OCI-M2 (cell line): ENCODE measurements around the gene EVX2.
A peak's percentile ranks its signal among the peaks of the same experiment; 100 is the strongest.

Experiments
- DNase-seq: peaks from one replicate; lab custom pipeline; 2025; ENCODE audit not compliant: unreplicated experiment; lab: John Stamatoyannopoulos, UW

Gene EVX2

DNA sequence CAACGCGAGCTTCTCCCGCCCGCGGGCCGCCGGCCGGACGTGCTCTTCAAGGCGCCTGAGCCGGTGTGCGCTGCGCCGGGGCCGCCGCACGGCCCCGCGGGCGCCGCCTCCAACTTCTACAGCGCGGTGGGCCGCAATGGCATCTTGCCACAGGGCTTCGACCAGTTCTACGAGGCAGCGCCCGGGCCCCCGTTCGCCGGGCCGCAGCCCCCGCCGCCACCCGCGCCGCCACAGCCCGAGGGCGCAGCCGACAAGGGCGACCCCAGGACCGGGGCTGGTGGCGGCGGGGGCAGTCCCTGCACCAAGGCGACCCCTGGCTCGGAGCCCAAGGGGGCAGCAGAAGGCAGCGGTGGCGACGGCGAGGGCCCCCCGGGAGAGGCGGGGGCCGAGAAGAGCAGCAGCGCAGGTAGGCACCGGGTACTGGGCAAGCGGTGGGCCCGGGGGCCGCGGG lies 24.0 kb upstream of the EVX2 start:
- DNase-seq: no peak

DNA sequence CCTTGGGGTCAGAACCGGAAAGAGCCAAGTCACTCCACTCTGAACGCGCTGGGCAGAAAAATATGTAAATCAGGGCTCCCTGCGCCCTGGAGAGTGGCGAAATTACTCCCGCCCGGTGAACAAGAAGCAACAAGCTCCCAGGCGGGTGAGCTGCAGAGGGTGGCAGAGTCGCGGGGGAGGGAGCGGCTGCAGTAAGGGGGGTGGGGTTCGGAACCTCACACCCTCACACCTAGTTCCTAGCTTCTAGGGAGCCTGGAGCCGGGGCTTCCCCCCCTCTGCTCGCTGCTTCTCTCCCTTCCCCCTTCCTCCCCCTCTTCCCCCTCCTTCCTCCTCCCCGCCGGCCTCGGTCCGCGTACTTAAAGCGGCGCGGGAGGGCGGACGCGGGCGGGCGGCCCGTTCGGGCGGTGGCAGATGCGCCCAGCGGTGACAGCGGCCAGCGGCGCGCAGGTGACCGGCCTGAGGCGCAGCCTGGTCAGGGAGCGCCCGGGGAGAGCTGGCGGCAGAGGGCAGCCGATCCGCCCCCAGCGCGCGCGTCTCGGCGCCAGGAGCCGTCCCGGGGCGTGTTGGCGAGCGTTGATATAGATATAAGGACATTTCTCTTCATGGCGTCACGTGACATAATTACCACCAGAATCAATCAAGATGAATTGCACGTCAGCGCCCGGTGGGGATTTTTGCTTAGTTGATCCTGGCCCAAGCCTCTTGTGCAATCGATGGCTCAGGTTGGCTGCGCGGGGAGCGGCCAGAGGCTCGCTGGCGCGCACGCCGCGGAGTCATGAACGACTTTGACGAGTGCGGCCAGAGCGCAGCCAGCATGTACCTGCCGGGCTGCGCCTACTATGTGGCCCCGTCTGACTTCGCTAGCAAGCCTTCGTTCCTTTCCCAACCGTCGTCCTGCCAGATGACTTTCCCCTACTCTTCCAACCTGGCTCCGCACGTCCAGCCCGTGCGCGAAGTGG lies 23.1 kb upstream of the EVX2 start, which contains the start of gene HOXD11:
Gene HOXD11, plus strand, starts transcription at position 700 of the 959 bp plus-strand sequence. Its CDS starts 76 bp downstream, at position 776.
- no peak for DNase-seq

DNA sequence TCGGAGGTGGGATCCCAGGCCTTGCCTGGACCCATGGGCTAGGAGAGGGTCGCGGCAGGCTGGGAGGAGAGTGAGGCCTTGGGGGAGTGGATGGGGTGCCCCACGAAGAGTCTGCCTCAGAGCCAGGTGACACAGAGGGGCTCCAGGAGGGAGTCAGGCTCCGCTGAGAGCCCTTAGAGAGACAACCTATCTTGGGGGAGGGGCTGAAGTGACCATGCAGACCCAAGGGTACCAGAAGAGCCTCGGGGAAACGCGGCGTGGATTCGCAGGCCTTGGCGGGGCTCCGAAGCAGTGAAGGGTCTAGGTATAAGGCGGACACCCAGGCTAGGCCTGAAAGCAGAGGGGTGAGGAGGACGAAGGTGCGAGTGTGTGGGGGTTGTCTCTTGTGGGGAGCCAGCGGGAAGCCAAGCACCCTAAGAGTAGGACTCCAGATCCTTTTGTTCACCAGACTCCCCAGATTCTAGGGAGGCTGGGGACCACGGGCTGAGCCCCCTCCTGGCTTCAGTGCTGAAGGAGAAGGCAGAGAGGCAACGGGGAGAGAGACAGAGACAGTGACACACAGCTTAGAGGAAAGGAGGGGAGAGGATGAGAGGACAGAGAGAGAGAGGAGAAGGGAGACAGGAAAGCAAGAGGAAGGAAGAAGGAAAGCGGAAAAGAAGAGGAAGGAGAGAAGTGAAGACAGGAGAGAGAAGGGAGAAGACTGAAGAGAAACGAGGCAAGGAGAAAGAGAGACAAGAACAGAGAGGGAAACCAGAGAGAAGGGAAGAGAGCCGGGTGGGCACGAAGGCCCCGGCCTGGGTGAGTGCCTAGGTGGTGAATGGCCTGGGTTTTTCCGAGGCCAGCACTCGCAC lies 22.2 kb upstream of the EVX2 start:
- DNase-seq: no peak

DNA sequence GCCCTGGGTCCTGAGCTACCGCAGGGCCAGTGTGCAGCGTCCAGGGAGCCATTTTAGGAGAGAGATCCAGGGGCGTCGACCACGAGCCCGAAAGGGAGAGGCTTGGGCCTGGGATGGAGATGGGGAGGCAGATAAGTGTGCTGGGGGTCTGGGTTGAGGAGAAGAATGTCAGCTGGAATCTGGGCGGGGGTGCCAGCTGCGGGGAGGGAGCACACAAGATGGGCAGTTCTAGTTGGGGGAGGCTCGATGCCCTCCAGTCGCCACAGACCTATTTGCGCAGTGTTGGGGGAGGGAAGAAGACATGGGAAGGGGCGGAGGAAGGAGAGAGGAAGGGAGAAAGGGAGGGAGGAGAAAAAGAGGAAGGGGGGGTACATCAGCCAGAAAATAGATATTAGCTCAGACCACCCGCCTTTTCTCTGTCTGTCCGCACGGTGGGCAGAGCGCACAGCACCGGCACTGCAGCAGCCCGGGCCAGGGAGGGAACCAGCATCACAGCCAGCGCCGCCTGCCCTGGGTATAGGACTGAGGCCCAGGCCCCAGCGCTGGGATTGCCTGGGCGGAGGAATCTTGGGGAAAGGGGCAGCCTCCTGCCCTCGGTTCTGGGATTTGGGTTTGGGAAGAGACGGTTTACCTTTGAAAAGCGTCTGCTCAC lies 21.4 kb upstream of the EVX2 start:
- no peak for DNase-seq

- no peak for DNase-seq
Measured at GRCh38 chr2:176104316-176105077, 20.7 kb upstream of the EVX2 start.

GRCh38 chr2:176103742-176104315 lies 20.1 kb upstream of the EVX2 start:
- no peak for DNase-seq

- DNase-seq: no peak
Measured at GRCh38 chr2:176103194-176103593, 19.4 kb upstream of the EVX2 start.

GRCh38 chr2:176102309-176102866 lies 18.6 kb upstream of the EVX2 start:
- DNase-seq: no peak

DNA sequence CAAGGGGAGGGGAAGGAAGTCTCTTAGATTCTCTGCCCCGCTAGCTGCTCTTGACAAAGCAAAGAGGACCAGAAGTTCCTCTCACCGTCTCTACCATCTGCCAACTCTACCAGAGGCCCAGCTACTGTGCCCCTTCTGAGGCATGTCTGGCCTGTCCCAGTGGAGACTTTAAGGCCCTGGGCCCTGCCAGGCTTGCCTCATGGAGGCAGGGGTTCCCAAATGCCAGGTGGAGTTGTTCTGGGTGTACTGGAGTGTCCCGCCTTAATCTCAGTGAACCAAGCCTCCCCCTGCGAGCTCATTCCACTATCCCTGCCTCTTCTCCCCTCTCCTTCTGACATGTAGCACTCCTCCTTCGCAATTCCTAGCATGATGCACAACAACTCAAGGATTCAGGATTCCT lies 18.1 kb upstream of the EVX2 start:
- no peak for DNase-seq

DNA sequence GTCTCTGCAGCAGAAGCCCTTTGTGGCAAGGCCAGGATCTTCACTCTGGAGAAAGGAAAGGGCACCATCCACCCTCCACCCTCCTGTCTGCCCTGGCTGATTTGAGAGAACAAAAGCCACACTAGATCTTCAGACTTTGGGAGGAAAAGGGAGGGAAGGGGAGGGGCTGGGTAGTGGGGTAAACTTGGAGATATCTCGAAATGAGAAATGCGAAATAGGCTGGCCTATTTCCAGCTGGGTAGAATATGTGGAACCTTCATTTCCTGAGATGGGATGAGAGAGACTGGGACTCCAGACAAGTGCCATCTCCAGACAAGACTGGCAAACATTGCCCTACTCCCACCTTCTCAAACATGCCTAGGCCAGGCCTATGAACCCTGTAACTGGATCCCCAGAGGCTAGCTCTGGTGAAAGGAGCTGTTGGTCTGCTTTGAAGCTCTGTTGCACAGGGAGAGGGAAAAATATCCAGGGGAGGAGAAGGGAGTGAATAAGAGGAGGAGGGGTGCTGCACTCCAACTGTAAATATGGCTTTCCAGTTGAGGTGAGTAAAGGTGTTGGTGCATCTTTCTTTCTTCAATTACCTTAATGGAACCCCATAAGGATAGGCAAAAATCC lies 17.6 kb upstream of the EVX2 start:
- DNase-seq: no peak

DNA sequence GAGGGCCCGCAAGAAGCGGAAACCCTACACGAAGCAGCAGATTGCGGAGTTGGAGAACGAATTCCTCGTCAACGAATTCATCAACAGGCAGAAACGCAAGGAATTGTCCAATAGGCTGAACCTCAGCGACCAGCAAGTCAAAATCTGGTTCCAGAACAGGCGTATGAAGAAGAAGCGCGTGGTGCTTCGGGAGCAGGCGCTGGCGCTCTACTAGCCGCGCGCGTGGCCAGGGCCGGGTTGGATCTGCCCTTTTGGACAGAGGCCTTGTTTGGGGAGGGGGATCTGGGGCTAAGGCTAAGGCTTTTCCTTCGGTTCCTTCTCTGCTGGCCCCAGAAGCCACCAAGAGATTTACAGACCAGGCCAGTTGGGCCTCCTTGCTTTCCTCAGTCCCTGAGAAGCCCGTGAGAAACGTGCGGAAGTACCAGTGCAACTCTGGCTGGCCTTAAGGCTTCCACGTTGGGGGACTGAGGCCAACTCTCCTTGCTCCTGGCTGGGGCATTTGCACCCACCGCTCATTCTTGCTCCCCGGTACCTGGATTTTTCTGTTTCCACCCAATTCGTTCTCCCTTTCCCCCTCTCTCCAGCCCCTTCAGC lies 16.9 kb upstream of the EVX2 start:
- DNase-seq: no peak

DNA sequence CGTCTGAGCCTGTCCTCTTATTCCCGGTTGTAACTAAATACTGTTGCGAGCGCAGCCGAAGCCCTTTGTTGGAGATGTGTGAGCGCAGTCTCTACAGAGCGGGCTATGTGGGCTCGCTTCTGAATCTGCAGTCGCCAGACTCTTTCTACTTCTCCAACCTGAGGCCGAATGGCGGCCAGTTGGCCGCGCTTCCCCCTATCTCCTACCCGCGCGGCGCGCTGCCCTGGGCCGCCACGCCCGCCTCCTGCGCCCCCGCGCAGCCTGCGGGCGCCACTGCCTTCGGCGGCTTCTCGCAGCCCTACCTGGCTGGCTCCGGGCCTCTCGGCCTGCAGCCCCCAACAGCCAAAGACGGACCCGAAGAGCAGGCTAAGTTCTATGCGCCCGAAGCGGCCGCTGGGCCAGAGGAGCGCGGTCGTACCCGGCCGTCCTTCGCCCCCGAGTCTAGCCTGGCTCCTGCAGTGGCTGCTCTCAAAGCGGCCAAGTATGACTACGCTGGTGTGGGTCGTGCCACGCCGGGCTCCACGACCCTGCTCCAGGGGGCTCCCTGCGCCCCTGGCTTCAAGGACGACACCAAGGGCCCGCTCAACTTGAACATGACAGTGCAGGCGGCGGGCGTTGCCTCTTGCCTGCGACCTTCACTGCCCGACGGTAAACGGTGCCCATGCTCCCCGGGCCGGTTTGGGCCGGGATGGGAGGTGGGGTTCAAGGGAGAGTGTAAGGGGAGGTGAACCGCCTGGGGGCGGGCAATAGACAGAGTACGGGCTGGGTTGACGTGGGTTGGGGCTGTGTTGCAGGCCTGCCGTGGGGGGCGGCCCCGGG lies 16.2 kb upstream of the EVX2 start, which contains the start of gene HOXD12:
Gene HOXD12, plus strand, starts transcription at position 68 of the 819 bp plus-strand sequence. Its CDS starts 7 bp downstream, at position 75.
- no peak for DNase-seq

GRCh38 chr2:176099159-176099727 lies 15.5 kb upstream of the EVX2 start:
- no peak for DNase-seq

DNA sequence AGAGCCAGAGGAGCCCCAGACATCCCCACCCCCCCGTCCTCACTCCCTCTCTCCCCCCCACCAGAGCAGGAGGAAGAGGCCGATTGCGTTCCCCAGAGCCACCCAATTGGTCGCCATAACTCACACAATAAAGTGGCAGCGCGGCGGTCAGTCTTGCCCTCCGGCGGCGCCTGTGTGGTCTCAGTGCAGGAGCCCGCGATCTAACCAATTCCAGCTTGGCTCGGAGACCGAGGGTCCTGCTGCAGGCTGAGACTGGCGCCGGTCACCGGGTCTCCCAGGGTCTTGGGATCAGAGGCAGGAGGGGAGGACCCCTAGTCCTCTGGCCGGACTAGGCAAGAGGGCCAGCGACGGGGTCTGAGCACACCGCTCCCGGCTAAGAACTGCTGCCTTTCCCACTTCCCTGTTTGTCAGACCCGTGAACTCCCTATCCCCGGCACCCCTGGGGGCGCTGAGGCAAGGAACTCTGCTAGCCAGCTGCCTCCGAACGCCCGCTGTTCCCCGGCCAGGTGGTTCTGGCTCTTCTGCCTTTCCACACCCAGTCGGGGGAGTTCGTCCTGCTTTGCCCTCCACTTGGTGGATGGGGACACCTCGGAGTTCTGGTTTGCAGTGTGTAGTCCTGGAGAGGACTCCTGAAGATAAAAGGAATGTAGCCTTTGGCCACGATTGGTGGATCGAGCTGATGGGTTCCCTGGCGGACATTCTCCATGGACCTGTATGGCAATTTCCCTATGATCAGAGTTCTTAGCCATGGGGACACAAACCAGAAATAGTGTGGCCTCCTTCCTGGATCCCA lies 14.8 kb upstream of the EVX2 start:
- no peak for DNase-seq

DNA sequence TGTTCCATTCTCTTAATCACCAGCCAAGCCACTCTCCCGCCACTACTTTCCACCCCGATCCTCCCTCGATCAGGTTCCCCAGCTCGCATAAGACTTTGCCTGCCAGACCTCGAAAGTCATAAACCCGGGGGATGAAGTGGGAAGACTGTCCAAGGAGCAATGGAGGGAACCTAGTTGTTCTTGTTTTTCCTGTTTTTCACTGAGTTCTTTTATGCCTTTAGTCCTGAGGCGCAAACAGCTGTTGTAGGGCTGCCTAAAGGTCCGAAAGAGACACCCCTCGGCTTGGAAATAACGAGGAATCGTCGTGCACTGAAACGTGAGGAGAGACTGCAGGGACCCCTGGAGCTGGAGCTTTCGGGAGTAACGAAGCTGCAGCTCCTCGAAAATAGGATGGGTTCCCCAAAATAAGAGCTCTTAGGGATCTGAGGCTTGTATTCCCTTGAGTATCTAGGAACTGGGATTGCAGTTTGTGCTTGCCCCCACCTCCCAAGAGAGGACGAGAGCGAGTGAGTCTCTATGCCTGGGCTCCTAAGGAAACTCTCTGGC lies 14.1 kb upstream of the EVX2 start:
- no peak for DNase-seq

DNA sequence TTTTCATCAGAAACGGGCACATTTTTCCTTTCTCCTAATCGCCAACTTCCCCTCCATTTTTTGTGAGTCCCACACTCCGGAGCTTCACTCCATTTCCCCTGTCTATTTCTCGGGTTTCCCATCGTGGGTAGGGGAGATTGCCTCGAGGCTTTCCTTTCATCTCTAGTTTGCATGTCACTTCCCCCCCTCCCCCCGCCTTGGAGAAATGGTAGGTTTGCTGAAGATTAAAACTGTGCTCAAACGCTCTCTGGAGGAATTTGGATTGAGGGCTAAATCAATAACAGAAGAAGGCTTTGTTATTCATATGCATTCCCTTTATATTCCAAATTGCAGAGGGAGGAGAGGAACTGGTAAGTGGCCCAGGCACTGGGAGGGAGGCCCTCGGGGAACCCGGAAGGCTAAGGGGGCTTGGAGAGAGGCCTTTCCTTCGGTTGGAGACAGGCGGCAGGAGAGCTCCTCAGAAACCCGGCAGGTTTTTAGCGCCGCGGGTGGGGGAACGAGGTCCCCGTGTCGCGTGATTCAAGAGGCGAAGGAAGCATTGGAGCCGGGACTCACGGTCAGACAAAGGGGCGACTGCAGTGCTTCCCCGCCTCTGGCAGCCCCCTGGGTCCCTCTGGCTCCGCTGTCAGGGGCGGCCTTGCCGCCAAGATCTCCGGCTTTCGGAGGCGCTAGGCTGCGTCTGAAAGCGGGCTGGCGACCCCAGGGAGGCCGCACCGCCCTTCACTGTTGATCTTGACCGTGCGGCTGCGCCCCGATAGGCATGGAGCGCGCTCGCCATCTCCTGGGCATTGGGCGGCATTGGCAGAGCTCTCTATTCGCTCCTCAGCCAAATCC lies 13.4 kb upstream of the EVX2 start:
- peak; percentile 40 for DNase-seq
